ENCODE results near the gene EID3. TPM values are rescaled to one million over a fixed set of nuclear protein-coding genes. Genes with fewer than 3 reads are reported as not detected.

The EID3 gene
- total RNA-seq, 1 donor from 2014 or later = 4.4 TPM

DNA sequence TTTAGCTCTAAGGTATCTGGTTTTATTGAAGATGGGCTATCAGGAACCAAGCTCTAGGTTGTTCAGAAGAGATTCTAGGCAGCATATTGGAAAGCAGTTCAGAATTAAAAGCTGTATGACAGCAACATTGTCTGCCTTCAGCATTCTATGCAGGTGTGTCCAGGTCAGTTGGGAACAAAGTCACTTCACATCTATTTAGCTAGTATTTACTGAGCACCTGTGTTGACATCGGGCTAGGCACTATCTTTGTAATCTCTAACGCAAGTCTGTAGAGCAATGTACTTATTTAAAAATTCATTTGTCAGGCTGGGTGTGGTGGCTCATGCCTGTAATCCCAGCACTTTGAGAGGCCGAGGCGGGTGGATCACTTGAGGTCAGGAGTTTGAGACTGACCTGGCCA, 6.8 kb upstream of the EID3 start:
- H3K36me3 ChIP-seq = peaks cover 73% of the 10 kb centered on the region
- H3K9me3 ChIP-seq = no peaks in the 10 kb centered on the region
- no peak overlapping the region for H3K27ac ChIP-seq
- DNase-seq (no peak), ATAC-seq (peak; percentile 47)
- no peak overlapping the region for H3K4me3 ChIP-seq
- H3K27me3 ChIP-seq = no peaks in the 10 kb centered on the region
- TF ChIP-seq, protein P1, sequence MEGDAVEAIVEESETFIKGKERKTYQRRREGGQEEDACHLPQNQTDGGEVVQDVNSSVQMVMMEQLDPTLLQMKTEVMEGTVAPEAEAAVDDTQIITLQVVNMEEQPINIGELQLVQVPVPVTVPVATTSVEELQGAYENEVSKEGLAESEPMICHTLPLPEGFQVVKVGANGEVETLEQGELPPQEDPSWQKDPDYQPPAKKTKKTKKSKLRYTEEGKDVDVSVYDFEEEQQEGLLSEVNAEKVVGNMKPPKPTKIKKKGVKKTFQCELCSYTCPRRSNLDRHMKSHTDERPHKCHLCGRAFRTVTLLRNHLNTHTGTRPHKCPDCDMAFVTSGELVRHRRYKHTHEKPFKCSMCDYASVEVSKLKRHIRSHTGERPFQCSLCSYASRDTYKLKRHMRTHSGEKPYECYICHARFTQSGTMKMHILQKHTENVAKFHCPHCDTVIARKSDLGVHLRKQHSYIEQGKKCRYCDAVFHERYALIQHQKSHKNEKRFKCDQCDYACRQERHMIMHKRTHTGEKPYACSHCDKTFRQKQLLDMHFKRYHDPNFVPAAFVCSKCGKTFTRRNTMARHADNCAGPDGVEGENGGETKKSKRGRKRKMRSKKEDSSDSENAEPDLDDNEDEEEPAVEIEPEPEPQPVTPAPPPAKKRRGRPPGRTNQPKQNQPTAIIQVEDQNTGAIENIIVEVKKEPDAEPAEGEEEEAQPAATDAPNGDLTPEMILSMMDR (IDR thresholded peaks at IDR 0.05) = no peak
- intact Hi-C loops (cut with DNase I) = no loop called here
- peaks cover 72% of the 10 kb centered on the region for H3K4me1 ChIP-seq

DNA sequence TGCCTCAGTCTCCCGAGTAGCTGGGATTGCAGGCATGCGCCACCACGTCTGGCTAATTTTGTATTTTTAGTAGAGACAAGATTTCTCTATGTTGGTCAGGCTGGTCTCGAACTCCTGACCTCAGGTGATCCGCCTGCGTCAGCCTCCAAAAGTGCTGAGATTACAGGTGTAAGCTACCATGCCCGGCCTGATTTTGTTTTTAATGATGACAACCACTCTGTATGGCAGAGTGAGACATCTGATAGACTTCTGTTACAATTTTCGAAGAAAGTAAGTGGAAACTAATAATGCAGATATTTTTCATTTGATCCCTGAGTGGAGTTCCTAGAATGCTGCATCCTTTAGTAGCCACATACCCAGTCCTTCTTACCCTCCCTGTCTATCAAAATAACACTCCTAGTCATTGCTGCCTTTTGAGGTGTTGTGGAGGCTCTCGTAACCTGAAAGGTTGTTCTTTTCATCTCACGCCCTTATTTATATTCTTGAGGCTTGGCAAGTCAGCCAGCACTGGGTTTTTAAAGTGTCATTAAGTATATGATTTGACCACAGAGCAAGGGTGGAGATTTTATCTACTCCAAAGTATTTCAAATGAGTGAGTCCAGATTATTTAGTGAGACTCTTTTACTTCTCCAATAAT, 5.9 kb upstream of the EID3 start:
- H3K36me3 ChIP-seq = peaks cover 64% of the 10 kb centered on the region
- H3K4me1 ChIP-seq = peaks cover 71% of the 10 kb centered on the region
- intact Hi-C loops (cut with DNase I) = no loop called here
- H3K27ac ChIP-seq = no peak overlapping the region
- TF ChIP-seq, protein P1 (IDR thresholded peaks at IDR 0.05) = no peak
- ATAC-seq (peak; percentile 82), DNase-seq (no peak)
- no peaks in the 10 kb centered on the region for H3K27me3 ChIP-seq
- H3K4me3 ChIP-seq = no peak overlapping the region
- H3K9me3 ChIP-seq = no peaks in the 10 kb centered on the region

DNA sequence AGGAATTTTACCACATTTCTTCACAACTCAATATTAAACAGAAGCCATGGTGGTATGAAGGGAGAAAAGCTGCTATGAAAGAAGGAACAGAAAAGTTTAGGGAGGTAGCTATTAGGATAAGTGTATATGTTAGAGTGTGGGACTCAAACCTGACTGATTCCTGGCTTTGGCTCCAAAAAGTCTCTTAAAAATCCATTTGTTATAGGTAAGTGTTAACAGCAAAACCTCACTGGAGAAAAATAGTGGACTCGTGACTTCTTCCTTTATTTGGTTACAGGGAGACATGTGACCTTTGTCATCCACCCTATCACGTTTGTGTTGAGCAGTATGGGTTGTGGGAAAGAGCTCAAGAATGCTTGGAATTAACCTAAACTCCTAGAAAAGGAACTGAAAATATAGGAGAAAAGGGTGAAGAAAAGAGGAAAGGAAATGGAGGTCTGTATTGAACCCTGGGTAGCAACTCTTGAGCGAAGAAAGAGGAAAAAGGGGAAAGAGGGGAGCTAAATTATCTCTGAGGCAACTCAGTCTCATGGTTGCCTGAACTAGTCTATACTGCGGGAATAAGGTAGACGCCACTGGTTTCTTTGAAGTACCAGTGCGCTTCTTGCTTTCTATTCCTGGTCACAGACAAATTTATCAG, 3.6 kb upstream of the EID3 start:
- Histone ChIP-seq H3K4me1 (peaks cover 75% of the 10 kb centered on the region), H3K27ac (no peak overlapping the region), H3K9me3 (no peaks in the 10 kb centered on the region), H3K4me3 (no peak overlapping the region), H3K36me3 (peaks cover 53% of the 10 kb centered on the region), H3K27me3 (no peaks in the 10 kb centered on the region)
- TF ChIP-seq, protein P1 (IDR thresholded peaks at IDR 0.05) = no peak
- intact Hi-C loops (cut with DNase I) = no loop called here
- no peak for DNase-seq
- no peak for ATAC-seq

DNA sequence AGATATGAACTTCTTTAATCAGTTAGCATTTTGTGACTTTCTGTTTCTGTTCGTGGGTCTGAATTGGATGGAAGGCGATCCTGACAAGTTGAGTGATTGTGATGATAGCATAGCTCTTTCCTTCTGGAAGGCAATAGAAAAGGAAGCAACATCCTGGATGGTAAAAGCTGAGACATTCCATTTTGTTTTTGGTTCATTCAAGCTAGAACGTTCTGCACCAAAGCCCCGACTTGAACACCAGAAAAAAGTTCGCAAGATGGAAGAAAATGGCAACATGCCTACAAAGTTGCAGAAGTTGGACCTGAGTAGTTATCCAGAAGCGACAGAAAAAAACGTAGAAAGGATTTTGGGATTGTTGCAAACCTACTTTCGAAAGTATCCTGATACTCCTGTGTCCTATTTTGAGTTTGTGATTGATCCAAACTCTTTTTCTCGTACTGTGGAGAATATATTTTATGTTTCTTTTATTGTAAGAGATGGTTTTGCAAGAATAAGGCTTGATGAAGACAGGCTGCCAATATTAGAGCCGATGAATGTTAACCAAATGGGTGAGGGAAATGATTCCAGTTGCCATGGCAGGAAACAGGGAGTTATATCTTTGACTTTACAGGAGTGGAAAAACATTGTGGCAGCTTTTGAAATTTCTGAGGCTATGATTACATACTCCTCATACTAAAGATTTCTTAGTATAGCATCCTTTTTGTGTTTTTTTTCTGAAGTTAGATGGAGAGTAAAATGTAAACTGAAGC, 896 bp downstream of the EID3 start:
- H3K4me3 ChIP-seq = peak overlapping the region; percentile 56
- H3K9me3 ChIP-seq = no peaks in the 10 kb centered on the region
- no peaks in the 10 kb centered on the region for H3K27me3 ChIP-seq
- H3K27ac ChIP-seq = peak overlapping the region; percentile 74
- H3K4me1 ChIP-seq = peaks cover 61% of the 10 kb centered on the region
- ATAC-seq (no peak), DNase-seq (no peak)
- peaks cover 20% of the 10 kb centered on the region for H3K36me3 ChIP-seq
- intact Hi-C loops (cut with DNase I) = no loop called here
- TF ChIP-seq, protein P1 (IDR thresholded peaks at IDR 0.05) = no peak

DNA sequence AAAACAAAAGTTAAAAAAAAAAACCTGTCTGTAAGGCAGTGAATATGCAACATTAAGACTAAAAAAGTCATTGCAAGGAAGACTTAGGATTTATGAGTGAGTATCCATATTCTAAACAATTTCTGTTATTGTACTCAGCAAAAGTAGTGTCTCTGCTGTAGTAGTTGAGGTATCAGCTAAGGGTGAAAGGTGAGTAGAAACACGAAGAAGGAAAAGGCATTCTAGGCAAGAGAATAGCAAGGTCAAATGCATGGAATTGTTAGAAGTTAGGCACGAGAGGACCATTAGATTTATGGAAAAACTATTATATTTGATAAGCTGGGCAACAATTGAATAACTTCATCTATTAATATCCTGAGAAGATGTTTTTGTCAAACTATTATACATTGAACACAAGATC, 1.8 kb downstream of the EID3 start:
- H3K27ac ChIP-seq = no peak overlapping the region
- H3K27me3 ChIP-seq = no peaks in the 10 kb centered on the region
- H3K4me3 ChIP-seq = no peak overlapping the region
- DNase-seq (no peak), ATAC-seq (no peak)
- no peaks in the 10 kb centered on the region for H3K9me3 ChIP-seq
- H3K36me3 ChIP-seq = peaks cover 18% of the 10 kb centered on the region
- peaks cover 52% of the 10 kb centered on the region for H3K4me1 ChIP-seq
- TF ChIP-seq, protein P1 (IDR thresholded peaks at IDR 0.05) = no peak
- intact Hi-C loops (cut with DNase I) = no loop called here

All from upper lobe of right lung (tissue), 1 donor.